GM18505 (cell line): ENCODE measurements around the gene OR4B1.
"Not testable (repeated sequence)": the region's sequence is repeated elsewhere in the genome, so short reads cannot be mapped to it uniquely, and the experiment has no call there.

Experiments
- ATAC-seq: cut with Tn5 transposase; IDR thresholded peaks from one replicate; pipeline ENCODE4 v1.9.1; 2021; ENCODE audit not compliant: unreplicated experiment
- POLR2A ChIP-seq: IDR thresholded peaks from 4 replicates; pipeline ENCODE4 v1.6.1; 2011; ENCODE audit warnings: borderline replicate concordance; ENCODE audit not compliant: insufficient read depth, insufficient read length; ENCODE audit errors: extremely low read depth

Gene OR4B1

DNA sequence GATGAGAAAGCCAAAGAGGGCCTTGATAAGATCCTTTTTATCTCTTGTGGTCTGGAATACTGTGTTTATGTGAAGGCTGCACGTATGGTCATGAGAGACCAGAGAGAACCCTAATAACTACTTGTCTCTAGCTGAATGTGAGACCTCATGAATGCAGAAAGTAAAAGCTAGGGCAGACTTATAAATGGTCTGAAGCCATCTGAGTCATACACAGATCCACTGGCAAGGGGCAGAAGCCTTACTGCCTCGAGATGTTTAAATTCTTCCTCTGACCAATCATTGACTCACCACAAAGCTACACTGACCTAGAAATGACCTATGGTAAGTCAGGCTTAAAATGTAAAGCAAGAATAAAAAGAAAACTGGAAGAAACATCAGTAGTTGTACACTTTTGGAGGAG, 22.7 kb upstream of the OR4B1 start:
- no peak for TF ChIP-seq POLR2A
- ATAC-seq = no peak

GRCh38 chr11:48207881-48208280, 8.7 kb upstream of the OR4B1 start:
- TF ChIP-seq POLR2A = no peak
- ATAC-seq = no peak

GRCh38 chr11:48210052-48210451, 6.6 kb upstream of the OR4B1 start:
- ATAC-seq = no peak
- TF ChIP-seq POLR2A = no peak

- ATAC-seq = no peak
- no peak for TF ChIP-seq POLR2A
Measured at GRCh38 chr11:48228761-48229160, 12.2 kb downstream of the OR4B1 start.

GRCh38 chr11:48230057-48230456, 13.4 kb downstream of the OR4B1 start:
- not testable (repeated sequence) for ATAC-seq

DNA sequence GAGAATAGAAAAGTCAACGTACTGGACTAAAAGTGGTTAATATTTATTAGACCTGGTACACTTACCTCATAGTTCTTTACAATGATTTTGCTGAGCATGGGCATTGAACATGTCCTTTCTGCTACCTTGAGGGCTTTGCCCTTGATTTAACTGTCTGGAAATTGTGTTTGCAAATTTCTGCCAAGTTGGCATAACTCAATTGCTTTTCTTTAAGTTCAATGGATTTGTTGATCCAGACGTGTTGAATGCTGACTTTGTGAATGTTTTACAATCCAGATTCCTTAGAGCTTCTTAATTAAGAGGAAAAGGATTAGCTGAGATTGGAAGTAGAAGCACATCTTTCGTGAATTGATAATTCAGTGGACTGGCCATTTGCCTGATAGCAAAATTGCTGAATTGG, 21.1 kb downstream of the OR4B1 start:
- TF ChIP-seq POLR2A = no peak
- no peak for ATAC-seq

GRCh38 chr11:48242501-48242900, 25.9 kb downstream of the OR4B1 start:
- no peak for ATAC-seq

GRCh38 chr11:48244804-48245203, 28.2 kb downstream of the OR4B1 start, which contains the start of gene OR4X2:
Gene OR4X2 (plus strand): TSS chr11:48245104. CDS start chr11:48245104, 0 bp downstream.
- ATAC-seq = no peak
- TF ChIP-seq POLR2A = no peak

More at GRCh38 chr11:48242501-48242900, 25.9 kb downstream of the OR4B1 start:
- no peak for TF ChIP-seq POLR2A

GRCh38 chr11:48248902-48249301, 32.3 kb downstream of the OR4B1 start:
- ATAC-seq = no peak
- no peak for TF ChIP-seq POLR2A

- TF ChIP-seq POLR2A = no peak
- no peak for ATAC-seq
Measured at GRCh38 chr11:48261600-48261999, 45.0 kb downstream of the OR4B1 start.

GRCh38 chr11:48263423-48263911, 46.9 kb downstream of the OR4B1 start, which contains the start of gene OR4X1:
Gene OR4X1 (plus strand): TSS chr11:48263861. CDS start chr11:48263861, 0 bp downstream.
- no peak for ATAC-seq
- no peak for TF ChIP-seq POLR2A
